ENCODE results near the gene SP6. TPM values are rescaled to one million over a fixed set of nuclear protein-coding genes. Genes with fewer than 3 reads are reported as not detected.

SP6 gene
- total RNA-seq, 2 experiments from 2014 or later, result 0.07 to 0.14 TPM

DNA sequence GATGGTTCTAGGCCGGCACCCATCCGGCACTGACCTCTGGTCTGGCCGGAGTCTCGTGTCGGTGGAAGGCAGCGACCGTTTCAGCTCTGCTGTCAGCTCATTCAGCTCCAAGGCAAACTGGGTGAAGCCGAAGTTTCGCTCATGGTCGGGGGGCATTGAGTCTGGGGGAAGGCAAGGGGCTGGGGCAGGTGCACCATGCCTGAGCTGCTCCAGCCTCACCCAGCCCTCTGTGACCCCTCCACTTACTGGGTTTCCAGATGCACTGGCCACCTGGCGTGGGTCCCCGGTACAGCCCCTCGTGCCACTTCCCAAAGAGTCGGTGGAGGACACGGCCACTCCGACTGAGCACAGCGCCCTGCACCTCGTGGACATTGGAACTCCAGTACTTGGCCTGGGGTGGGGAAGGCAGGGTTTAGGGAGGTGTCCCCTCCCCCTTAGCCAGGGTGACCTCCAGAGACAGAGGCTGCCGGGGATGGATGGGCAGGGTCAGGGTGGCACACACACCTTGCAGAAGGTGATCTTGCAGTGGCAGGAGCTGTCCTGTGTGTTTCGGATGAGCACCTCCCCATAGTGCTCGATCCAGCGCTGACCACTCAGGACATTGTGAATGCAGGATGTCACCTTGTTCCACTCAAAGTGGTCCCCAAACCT lies 42.0 kb downstream of the SP6 start:
- intact Hi-C loops (cut with DNase I, micrococcal nuclease), result loop anchor here in 1 of 2 experiments (10.0 kb wide), 1 partner anchor 144 kb away; no protein-coding TSS in a partner anchor
- Mint-ChIP-seq H3K4me1 (peaks cover 8% of the 10 kb centered on the region), H3K9me3 (ENCODE audit: low read depth) (no peaks in the 10 kb centered on the region), H3K27me3 (no peaks in the 10 kb centered on the region), H3K27ac (no peak overlapping the region), H3K36me3 (ENCODE audit: low read depth) (peaks cover 7% of the 10 kb centered on the region), H3K4me3 (no peak overlapping the region)
- POLR2A ChIA-PET, result interaction anchor here (0.6 kb wide), 1 partner anchor 208 kb away, joined by 3 read pairs; no protein-coding TSS in a partner anchor
- CTCF ChIA-PET, result no interaction called here
- DNase-seq (no peak), ATAC-seq (no peak)

DNA sequence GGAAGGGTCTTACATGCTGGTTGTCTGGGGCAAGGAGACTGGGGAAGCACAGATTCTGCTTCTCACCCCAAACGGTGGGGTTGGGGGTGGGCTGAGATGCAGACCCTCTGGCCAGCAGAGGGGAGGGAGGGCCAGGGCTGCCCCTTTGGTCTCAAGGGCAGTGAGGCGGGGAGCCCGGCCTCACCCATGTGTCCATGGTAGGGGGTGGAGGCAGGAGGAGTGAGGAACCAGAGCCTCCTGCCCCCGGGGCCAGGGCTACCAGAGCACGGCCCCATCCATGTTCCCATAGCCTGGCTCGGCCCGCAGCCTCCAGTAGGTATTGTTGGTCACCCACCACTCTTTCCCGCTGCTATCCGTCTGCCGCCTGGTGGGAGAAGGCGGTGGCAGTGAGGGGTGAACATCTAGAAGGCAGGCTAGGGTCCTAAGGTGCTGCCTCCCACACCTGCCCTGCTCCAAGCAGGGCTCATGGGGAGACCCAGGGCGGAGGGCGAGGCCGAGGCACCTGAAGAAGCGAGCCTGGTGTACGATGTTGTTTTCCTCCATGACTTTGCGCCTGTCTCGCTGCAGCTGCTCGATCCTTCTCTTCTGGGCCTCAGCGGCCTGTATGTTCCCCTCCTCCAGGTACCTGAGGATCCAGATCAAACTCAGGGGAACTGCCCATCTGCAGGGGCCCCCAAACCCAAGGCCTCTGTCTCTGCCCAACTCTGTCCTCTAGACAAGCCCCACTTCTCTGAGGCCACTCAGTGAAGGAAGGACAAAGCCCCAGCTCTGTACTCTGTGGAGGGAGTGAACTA lies 42.7 kb downstream of the SP6 start:
- no peaks in the 10 kb centered on the region for H3K27me3 Mint-ChIP-seq
- no peaks in the 10 kb centered on the region for H3K9me3 Mint-ChIP-seq (ENCODE audit: low read depth)
- H3K36me3 Mint-ChIP-seq (ENCODE audit: low read depth), result peaks cover 7% of the 10 kb centered on the region
- H3K4me3 Mint-ChIP-seq, result no peak overlapping the region
- H3K4me1 Mint-ChIP-seq, result peaks cover 8% of the 10 kb centered on the region
- H3K27ac Mint-ChIP-seq, result no peak overlapping the region
- ATAC-seq, result no peak
- no peak for DNase-seq
- ChIA-PET CTCF (no interaction called here), POLR2A (no interaction called here)
- intact Hi-C loops (cut with DNase I, micrococcal nuclease), result loop anchor here in 1 of 2 experiments (10.0 kb wide), 1 partner anchor 143 kb away; no protein-coding TSS in a partner anchor

DNA sequence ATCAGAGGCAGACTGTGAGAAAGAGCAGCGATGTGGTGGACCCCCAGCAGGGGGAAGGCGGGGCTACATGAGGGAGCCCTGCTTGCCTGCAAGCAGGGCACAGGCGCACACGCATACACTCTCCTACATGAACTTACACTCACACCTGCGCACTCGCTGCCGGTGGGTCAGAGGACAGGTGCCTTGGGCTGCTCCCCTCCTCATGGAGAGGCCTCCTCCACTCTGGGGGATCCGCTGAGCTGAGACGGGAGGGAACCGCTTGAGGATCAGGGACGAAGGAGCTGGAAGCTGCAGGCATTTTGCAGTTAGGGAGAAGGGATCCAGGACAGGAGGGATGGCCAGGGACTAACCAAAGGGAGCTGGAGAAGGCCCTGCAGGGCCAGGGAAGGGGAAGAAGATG lies 43.5 kb downstream of the SP6 start:
- Mint-ChIP-seq H3K27me3 (no peaks in the 10 kb centered on the region), H3K27ac (no peak overlapping the region), H3K9me3 (ENCODE audit: low read depth) (no peaks in the 10 kb centered on the region), H3K4me1 (peaks cover 8% of the 10 kb centered on the region), H3K36me3 (ENCODE audit: low read depth) (peaks cover 7% of the 10 kb centered on the region), H3K4me3 (no peak overlapping the region)
- ChIA-PET POLR2A (no interaction called here), CTCF (no interaction called here)
- intact Hi-C loops (cut with DNase I, micrococcal nuclease), result loop anchor here in 1 of 2 experiments (10.0 kb wide), 1 partner anchor 143 kb away; no protein-coding TSS in a partner anchor
- DNase-seq (no peak), ATAC-seq (no peak)

DNA sequence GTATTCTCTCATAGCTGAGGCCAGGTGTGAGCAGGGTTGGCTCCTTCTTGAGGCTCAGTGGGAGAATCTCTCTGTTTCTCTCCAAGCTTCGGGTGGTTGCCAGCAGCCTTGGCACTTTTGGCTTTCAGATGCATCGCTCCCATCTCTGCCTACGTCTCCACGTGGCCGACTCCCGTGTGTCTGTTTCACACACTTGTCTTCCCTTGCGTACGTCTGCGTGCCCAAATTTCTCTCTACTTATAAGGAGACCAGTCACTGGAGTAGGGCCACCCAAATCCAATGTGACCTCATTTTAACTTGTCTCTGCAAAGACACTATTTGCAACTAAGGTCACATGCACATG lies 44.1 kb downstream of the SP6 start:
- no peaks in the 10 kb centered on the region for H3K27me3 Mint-ChIP-seq
- H3K4me1 Mint-ChIP-seq, result peaks cover 8% of the 10 kb centered on the region
- H3K36me3 Mint-ChIP-seq (ENCODE audit: low read depth), result peaks cover 7% of the 10 kb centered on the region
- ChIA-PET CTCF (no interaction called here), POLR2A (no interaction called here)
- intact Hi-C loops (cut with DNase I, micrococcal nuclease), result loop anchor here in 1 of 2 experiments (10.0 kb wide), 1 partner anchor 142 kb away; no protein-coding TSS in a partner anchor
- no peaks in the 10 kb centered on the region for H3K9me3 Mint-ChIP-seq (ENCODE audit: low read depth)
- no peak overlapping the region for H3K4me3 Mint-ChIP-seq
- no peak for ATAC-seq
- no peak for DNase-seq
- H3K27ac Mint-ChIP-seq, result no peak overlapping the region

DNA sequence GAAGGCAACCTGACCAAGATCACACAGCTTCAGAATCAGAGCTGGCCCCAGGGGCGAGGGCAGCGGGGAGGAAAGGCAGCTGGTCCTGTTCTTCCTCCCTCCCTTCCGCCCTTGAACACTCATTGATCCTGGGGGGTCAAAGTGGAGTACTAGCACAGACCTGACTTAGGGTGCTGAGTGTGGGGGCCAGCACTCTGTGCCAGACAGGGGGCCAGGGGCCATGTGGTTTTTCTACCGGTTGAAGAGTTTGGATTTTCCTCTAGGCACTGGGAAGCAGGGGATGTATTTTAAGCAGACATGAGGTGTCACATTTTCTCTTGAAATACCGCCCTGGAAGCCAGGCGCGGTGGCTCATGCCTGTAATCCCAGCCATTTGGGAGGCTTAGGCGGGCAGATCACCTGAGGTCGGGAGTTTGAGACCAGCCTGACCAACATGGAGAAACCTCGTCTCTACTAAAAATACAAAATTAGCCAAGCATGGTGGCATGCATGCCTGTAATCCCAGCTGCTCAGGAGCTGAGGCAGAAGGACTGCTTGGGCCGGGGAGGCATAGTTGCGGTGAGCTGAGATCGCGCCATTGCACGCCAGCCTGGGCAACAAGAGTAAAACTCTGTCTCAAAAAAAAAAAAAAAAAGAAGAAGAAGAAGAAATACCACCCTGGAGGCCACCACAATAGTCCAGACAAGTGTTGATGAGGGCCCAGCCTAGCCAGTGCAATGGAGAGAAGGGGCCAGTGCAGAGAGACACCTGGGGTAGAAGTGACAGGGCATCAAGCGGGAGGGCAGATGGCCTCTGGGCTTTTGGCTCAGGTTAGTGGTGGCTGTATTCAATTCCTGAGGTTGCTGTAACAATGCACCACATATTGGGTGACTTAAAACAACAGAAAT lies 44.7 kb downstream of the SP6 start:
- ATAC-seq (no peak), DNase-seq (no peak)
- ChIA-PET CTCF (no interaction called here), POLR2A (no interaction called here)
- Mint-ChIP-seq H3K4me3 (no peak overlapping the region), H3K4me1 (peaks cover 8% of the 10 kb centered on the region), H3K27ac (no peak overlapping the region), H3K9me3 (ENCODE audit: low read depth) (no peaks in the 10 kb centered on the region), H3K36me3 (ENCODE audit: low read depth) (peaks cover 7% of the 10 kb centered on the region), H3K27me3 (no peaks in the 10 kb centered on the region)
- intact Hi-C loops (cut with DNase I, micrococcal nuclease), result loop anchor here in 1 of 2 experiments (10.0 kb wide), 1 partner anchor 141 kb away; no protein-coding TSS in a partner anchor

DNA sequence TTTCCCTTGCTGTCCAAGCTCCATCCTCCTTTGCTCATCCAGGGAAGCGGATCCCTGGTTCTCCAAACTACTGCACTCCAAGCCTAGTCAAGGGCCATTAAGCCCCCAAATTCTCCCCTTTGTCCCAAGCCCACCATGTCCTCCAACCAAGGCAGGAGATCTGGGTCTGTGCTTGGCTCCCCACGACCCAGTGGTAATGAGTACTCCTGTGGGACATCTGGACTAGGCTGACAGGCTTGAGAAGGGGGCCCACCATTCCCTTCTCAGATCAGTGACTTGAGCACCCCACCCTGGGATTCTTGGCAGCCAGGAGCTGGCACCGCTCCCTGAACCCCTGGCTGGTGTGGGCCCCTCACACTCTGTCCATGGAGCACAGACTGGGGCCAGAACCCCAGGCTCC lies 46.5 kb downstream of the SP6 start:
- Mint-ChIP-seq H3K27ac (no peak overlapping the region), H3K9me3 (ENCODE audit: low read depth) (no peaks in the 10 kb centered on the region), H3K4me3 (no peak overlapping the region), H3K27me3 (no peaks in the 10 kb centered on the region), H3K4me1 (no peaks in the 10 kb centered on the region), H3K36me3 (ENCODE audit: low read depth) (peaks cover 4% of the 10 kb centered on the region)
- intact Hi-C loops (cut with DNase I, micrococcal nuclease), result loop anchor here (5.0 to 10.0 kb wide), 4 partner anchors 67 to 572 kb away; no protein-coding TSS in a partner anchor
- POLR2A ChIA-PET, result no interaction called here
- CTCF ChIA-PET, result no interaction called here
- no peak for ATAC-seq
- no peak for DNase-seq

DNA sequence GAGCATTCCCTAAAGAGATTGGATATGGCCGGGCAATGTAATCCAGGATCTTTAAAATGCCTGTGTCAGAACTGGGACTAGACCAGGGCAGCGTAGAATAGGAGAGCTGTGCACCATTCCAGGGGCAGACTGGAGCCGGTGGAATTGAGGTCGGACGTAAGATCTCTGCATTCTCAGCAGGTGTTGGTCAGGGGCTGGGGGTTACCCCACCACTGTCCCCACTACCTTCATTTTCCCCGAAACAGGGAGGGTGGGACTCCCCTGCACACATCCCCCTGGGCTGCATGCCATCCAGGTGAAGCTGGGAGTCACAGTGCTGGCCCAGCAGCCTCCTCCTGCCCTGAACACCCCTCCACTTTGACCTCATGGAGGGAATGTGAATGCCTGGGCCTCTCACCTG lies 47.2 kb downstream of the SP6 start:
- H3K9me3 Mint-ChIP-seq (ENCODE audit: low read depth), result no peaks in the 10 kb centered on the region
- H3K27me3 Mint-ChIP-seq, result no peaks in the 10 kb centered on the region
- intact Hi-C loops (cut with DNase I, micrococcal nuclease), result loop anchor here (2.0 to 10.0 kb wide), 5 partner anchors 66 to 571 kb away; no protein-coding TSS in a partner anchor
- no peak for ATAC-seq
- DNase-seq, result no peak
- H3K4me3 Mint-ChIP-seq, result no peak overlapping the region
- POLR2A ChIA-PET, result no interaction called here
- H3K36me3 Mint-ChIP-seq (ENCODE audit: low read depth), result peaks cover 4% of the 10 kb centered on the region
- CTCF ChIA-PET, result no interaction called here
- H3K4me1 Mint-ChIP-seq, result no peaks in the 10 kb centered on the region
- H3K27ac Mint-ChIP-seq, result no peak overlapping the region

DNA sequence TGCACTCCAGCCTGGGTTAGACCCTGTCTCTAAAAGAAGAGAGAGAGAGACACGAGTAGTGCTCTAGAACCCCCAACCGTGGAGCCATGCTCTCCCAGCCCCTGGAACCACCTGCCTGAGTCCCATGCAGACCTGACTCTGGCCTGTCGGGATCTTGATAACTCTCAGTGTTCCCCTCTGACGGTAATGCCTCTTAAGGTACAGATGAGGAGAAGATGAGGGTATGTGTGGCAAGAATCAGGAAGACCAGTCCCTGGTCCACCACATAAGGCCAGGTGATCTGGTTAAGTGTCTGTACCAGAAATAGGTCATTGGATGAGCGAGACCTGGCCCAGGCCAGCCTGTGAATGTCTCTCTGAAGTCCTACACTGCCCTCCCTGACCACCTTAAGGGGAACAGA lies 47.8 kb downstream of the SP6 start:
- CTCF ChIA-PET, result interaction anchor here (0.6 to 2.1 kb wide), 3 partner anchors 13 to 146 kb away, joined by 4 to 6 read pairs (median 4); no protein-coding TSS in a partner anchor
- intact Hi-C loops (cut with DNase I, micrococcal nuclease), result loop anchor here (2.0 to 10.0 kb wide), 5 partner anchors 66 to 571 kb away; no protein-coding TSS in a partner anchor
- H3K36me3 Mint-ChIP-seq (ENCODE audit: low read depth), result peaks cover under 1% of the 10 kb centered on the region
- no peak overlapping the region for H3K4me3 Mint-ChIP-seq
- H3K27me3 Mint-ChIP-seq, result no peaks in the 10 kb centered on the region
- H3K9me3 Mint-ChIP-seq (ENCODE audit: low read depth), result no peaks in the 10 kb centered on the region
- H3K27ac Mint-ChIP-seq, result no peak overlapping the region
- ATAC-seq (no peak), DNase-seq (no peak)
- POLR2A ChIA-PET, result no interaction called here
- H3K4me1 Mint-ChIP-seq, result no peaks in the 10 kb centered on the region

DNA sequence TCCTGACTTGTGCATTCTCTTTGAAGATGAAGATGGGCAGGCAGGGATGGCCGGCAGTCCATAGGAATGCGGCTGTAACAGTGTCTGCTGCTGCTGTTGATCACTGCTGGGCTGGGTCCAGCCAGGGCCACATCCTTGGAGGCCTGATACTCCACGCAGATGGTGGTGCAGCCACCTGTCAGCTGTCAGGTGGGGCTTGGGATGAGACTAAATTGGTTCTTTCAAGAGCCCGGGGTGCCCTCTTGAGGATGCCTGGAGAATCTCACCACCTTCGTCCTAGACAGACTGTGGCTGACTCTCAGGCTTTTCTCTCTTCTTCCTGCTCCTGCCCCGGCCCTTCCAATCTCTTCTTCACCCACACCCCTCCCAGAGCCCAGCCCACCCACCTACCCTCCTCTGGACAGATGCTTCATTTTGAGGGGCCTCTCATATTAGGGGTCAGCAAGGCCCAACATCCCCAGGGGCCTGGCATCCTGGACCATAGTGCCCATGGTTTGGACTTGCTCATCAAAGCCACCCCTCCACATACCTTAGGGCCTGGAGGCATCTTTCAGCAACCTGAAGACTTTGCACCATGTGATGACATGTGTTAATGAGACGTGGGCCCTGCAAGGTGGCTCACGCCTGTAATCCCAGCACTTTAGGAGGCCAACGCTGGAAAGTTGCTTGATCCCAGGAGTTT lies 48.5 kb downstream of the SP6 start:
- no peaks in the 10 kb centered on the region for H3K4me1 Mint-ChIP-seq
- intact Hi-C loops (cut with DNase I, micrococcal nuclease), result loop anchor here (1.0 to 10.0 kb wide), 8 partner anchors 25 to 570 kb away; no protein-coding TSS in a partner anchor
- no peaks in the 10 kb centered on the region for H3K9me3 Mint-ChIP-seq (ENCODE audit: low read depth)
- no peaks in the 10 kb centered on the region for H3K36me3 Mint-ChIP-seq (ENCODE audit: low read depth)
- H3K4me3 Mint-ChIP-seq, result no peak overlapping the region
- ATAC-seq (peak; percentile 98), DNase-seq (peak; percentile 81)
- H3K27me3 Mint-ChIP-seq, result peaks cover 2% of the 10 kb centered on the region
- ChIA-PET POLR2A (no interaction called here), CTCF (interaction anchor here (0.6 to 2.1 kb wide), 11 partner anchors 9 to 147 kb away, joined by 3 to 6 read pairs (median 4); no protein-coding TSS in a partner anchor)
- no peak overlapping the region for H3K27ac Mint-ChIP-seq

DNA sequence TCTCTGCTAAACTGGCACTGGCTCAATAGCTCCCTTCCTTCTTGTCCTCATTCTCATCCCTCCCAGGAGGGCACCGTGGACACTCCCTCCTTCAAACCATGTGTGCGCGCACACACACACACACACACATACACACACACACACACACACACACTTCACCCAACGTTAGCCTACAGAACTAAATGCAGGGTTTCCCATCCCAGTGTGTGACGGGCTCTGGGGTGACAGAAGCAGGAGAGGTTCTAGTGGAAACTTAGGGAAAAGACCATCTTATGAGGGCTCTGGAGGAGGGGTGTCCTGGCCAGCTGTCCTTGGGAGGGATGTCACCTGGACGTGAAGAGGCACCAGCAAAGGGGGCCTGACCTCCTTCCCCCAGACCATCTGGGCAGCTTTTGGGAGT lies 49.1 kb downstream of the SP6 start:
- no peaks in the 10 kb centered on the region for H3K9me3 Mint-ChIP-seq (ENCODE audit: low read depth)
- no peak for ATAC-seq
- DNase-seq, result no peak
- ChIA-PET POLR2A (no interaction called here), CTCF (interaction anchor here (0.6 to 2.1 kb wide), 15 partner anchors 9 to 191 kb away, joined by 3 to 6 read pairs (median 3); partner anchors contain the start of genes OSBPL7 and SCRN2)
- H3K27me3 Mint-ChIP-seq, result peaks cover 3% of the 10 kb centered on the region
- H3K27ac Mint-ChIP-seq, result no peak overlapping the region
- H3K4me1 Mint-ChIP-seq, result no peaks in the 10 kb centered on the region
- intact Hi-C loops (cut with DNase I, micrococcal nuclease), result loop anchor here (1.0 to 10.0 kb wide), 8 partner anchors 25 to 570 kb away; no protein-coding TSS in a partner anchor
- no peaks in the 10 kb centered on the region for H3K36me3 Mint-ChIP-seq (ENCODE audit: low read depth)
- no peak overlapping the region for H3K4me3 Mint-ChIP-seq

Data from activated CD4-positive, alpha-beta T cell treated with anti-CD3 and anti-CD28 coated beads for 36 hours (primary cell).